Hepatocyte (in vitro differentiated cells): ENCODE data around the gene PKP1.

Experiments used
- CTCF ChIP-seq: fragments of 200-600 bp; sonication (generic); IDR thresholded peaks from 2 replicates; pipeline ENCODE4 v1.5.1; 2016; ENCODE audit warnings: antibody characterized with exemption, mild to moderate bottlenecking; ENCODE audit not compliant: poor library complexity
- EZH2 ChIP-seq: fragments of 200-600 bp; sonication (generic); IDR thresholded peaks from 2 replicates; pipeline ENCODE4 v1.6.1; 2016; ENCODE audit warnings: antibody characterized with exemption, mild to moderate bottlenecking, borderline replicate concordance
- EZH2phosphoT487 ChIP-seq: fragments of 200-600 bp; sonication (generic); IDR thresholded peaks from one replicate; pipeline ENCODE4 v1.6.1; 2018; ENCODE audit warnings: antibody characterized with exemption, mild to moderate bottlenecking, low read depth, moderate library complexity; ENCODE audit not compliant: unreplicated experiment, severe bottlenecking

DNA sequence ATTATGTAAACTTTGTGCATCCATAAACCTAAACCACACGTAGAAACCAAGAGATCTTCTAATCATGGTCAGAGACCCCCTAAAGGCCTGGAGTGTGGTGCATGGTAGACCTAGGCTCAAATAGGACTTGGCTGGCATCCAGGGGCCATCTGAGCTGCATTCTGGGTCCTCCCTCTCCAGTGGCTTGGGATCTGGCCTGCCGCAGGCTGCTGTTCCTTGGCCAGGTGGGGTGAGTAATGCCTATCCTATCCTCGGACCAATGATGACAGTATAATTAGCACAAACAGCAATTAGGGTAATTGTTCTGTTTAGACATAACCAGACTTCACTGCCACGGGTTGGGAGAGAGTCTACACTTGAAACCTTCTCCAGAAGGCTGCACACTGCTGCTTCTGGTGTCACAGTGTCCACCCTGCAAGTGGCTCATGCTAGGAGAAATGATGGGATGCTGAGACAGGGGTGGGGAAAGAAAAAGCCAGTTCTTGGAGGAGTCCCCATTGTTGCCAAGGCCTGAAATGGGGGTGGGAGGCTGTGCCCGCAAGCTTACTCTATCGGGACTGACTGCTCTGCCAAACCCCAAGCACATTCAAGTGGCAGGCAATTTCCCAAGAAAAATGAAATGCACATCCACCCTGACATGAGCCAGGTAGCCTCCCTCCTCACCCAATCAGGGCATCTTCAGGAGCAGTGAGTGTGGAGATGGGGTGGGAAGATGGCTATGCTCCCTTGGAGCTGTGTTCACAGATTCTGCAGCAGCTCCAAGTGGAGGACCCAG, 12.5 kb upstream of the PKP1 start:
- TF ChIP-seq CTCF (no peak), EZH2phosphoT487 (no peak), EZH2 (no peak)
